HG03025 (cell line): Measurements from ENCODE around the gene SEMA3D.

Source experiments
- ATAC-seq: cut with Tn5 transposase; IDR thresholded peaks from one replicate; pipeline ENCODE4 v1.9.1; 2021; ENCODE audit warnings: mild to moderate bottlenecking, moderate library complexity; ENCODE audit not compliant: unreplicated experiment, low FRiP score

Gene SEMA3D

GRCh38 chr7:85186521-85187241 lies at the start of gene SEMA3D:
TSS of gene SEMA3D (minus strand) at chr7:85187056. CDS start at chr7:85121891, 65,165 bp downstream.
- peak; percentile 87 for ATAC-seq

GRCh38 chr7:85234730-85235129 lies 47.9 kb upstream of the SEMA3D start:
- no peak for ATAC-seq

DNA sequence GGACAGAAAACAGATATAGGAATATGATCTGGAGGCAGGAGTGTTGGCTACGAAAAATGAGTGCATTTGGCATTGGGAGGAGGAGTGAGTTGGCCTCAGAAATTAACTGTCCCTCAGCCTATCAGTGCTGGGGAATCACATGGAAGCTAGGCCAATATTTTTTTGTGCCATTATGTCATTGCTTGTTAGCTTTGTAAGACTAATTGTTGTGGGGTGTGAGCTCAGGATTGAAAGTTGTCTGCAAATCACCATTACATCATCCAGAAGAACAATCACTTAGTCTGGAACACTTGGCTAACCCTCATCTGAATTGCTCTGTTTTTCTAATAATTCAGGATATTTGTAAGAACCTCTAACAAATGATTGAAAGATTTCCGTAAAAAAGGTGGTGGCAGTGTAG lies 45.2 kb upstream of the SEMA3D start:
- no peak for ATAC-seq

GRCh38 chr7:85230623-85231022 lies 43.8 kb upstream of the SEMA3D start:
- no peak for ATAC-seq

DNA sequence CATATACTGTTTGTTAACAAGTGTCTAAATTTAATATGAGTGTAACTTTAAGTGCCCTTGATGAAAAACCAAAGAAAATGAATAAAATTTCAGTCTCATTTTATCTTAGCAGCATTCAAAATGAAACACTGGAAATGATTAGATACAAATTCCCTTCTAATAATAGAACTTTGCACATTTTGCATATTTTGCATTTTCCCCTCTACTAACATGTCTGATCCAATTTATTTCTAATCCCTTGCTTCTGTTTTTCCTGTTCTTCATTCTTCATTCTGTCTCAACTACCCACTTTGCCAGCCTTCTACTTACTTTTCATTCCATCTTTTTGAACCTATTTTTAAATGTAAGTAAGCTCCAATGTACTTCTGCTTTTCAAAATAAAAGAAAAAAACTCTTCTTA lies 42.7 kb upstream of the SEMA3D start:
- ATAC-seq, result no peak

GRCh38 chr7:85226361-85227085 lies 39.7 kb upstream of the SEMA3D start:
- no peak for ATAC-seq

DNA sequence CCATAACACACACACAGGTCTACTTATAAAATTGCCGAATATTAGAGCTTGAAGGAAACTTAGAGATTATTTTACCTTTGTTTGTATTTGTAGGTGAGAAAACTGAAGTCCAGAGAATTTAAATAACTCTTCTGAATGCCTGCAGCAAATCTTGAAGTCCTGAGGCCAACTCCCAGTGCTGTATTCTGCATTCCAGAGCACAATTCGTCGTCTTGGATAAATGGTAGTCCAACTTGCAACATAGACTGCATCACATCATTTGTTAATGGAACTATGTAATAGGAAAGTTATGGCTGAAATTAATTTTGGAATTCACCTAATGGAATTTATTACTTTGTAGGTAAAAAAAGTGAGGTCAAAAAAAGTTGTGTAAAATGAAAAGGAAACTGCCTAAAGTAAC lies 37.3 kb upstream of the SEMA3D start:
- ATAC-seq, result no peak

GRCh38 chr7:85222522-85222921 lies 35.7 kb upstream of the SEMA3D start:
- ATAC-seq, result no peak

DNA sequence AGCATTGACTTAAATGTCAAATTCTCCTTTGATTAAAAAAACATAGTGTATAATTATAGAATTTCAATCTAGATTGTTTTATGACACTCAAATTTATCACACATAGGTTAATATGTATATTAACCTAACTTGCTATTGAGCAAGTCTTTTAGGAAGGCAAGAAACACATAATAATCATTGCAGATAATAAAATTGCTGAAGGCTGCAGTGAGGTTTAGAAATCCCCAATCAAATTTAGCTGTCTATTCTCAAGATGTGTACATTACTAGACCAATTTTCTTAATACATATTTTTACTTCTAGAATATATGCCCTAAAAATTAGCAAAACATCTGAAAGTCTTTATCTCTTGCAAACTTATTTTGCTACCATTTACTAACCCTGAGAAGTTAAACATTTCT lies 34.9 kb upstream of the SEMA3D start:
- no peak for ATAC-seq

GRCh38 chr7:85220651-85221050 lies 33.8 kb upstream of the SEMA3D start:
- no peak for ATAC-seq

GRCh38 chr7:85220023-85220422 lies 33.2 kb upstream of the SEMA3D start:
- ATAC-seq, result no peak

GRCh38 chr7:85217085-85217484 lies 30.2 kb upstream of the SEMA3D start:
- no peak for ATAC-seq

DNA sequence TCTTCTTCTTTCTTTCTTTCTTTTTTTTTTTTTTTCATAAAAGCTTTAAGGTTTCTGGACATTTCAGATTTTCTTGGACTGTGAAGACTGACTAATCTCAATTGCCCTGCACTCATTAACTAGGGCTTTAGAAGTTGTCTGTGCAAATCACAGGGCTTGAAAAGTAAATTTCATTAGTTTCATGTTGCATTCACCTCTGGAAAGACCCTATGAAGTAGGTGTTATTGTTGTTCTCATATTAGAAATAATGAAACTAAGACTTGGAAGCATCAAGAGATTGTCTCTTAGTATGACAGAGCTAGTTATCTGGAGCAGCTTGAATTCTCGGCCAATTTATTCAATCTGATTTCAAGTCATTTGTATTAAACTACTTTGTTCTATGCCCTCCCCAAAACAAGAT lies 28.2 kb upstream of the SEMA3D start:
- ATAC-seq, result peak; percentile 66

GRCh38 chr7:85213500-85213899 lies 26.6 kb upstream of the SEMA3D start:
- ATAC-seq, result no peak

GRCh38 chr7:85205754-85206153 lies 18.9 kb upstream of the SEMA3D start:
- no peak for ATAC-seq

- no peak for ATAC-seq
Measured at GRCh38 chr7:85204496-85204895, 17.6 kb upstream of the SEMA3D start.

DNA sequence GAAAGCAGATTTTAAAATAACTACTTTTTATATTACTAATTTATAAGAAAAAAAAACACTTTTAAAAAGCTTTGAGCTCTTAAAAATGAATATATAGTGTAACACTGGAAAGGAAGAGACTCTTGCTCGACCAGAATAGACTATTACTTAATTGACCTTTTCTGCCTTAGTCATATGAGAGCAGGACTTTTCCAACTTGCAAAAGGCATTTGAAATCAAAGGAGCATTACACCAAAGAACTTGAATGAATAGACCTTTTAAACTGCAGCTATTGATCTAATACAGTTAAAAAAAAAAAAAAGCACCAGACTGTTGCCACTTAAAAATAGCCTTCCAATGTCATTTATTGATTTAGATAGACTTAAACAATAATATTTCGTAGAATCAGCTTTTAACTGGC lies 17.2 kb upstream of the SEMA3D start:
- ATAC-seq, result no peak

DNA sequence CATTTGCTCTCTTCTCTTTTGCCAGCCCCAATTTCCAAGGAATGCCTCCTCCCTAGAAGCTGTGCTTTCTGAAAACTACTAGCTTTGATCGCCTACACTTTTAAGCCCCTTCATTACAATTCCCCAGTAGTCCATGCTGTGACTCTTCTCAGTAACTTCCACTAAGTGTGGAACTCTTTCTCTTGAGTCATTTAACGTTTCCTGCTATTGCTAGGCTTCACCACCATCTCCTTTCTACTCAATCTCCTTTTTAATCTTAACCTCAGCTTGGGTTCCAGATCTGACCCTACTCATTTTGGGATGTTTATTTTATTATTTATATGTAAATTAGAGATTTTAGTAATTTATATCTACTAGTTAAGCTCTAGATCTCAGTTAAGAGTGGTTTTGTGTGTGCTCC lies 14.4 kb upstream of the SEMA3D start:
- ATAC-seq, result no peak

- ATAC-seq, result no peak
Measured at GRCh38 chr7:85196696-85197095, 9.8 kb upstream of the SEMA3D start.

GRCh38 chr7:85191383-85191782 lies 4.5 kb upstream of the SEMA3D start:
- no peak for ATAC-seq

DNA sequence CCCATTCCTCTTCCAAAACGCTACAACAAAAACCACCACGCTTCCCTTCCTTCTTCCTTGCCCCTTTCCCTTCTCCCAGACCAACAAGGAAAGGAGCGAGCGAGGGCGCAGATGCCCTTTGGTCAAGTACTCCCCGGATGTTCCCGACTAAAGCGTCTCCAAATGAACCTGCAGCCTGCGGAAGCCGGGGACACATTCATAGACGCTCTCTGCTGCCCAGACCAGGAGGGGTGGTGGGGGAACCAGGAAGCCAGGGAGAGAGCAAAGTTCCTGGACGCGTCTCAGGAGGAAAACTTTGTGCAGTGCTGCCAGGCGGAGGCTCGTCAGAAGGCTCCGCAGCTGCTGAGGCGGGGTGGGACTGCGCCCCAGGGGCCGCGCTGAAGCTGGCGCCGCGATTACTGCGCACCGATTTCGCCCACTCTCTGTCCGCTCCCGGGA lies 754 bp downstream of the SEMA3D start:
- no peak for ATAC-seq

GRCh38 chr7:85185424-85186082 lies 1.3 kb downstream of the SEMA3D start:
- ATAC-seq, result no peak
